ENCODE data around the gene TPP2. TPM values are rescaled to one million over a fixed set of nuclear protein-coding genes. Genes with fewer than 3 reads are reported as not detected.

The TPP2 gene
- total and polyA plus RNA-seq, 9 of the 15 experiments (the other 6 are each of a cell fraction or from before 2014, with no cell fraction given), result 18.8 to 87.7 (median 55.9) TPM

DNA sequence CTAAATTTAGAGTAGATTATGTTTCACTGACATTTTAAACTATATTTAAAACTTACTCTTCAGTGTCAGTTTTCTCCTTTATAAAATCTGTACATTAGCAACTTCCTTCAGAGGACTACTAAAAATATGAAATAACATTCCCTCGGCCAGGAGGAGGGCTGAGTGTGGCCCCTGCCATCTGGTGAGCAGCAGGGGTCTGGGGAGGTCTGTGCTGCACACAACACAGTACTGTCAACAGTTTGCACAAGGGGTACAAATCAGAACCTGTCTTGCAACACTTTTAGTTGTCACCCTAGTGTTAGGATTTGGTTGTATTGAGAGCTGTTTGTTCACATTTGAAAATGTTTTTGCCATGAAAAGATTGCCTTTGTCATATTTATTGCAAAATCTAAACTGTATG is 48.9 kb downstream of the TPP2 start (continued):
- TF ChIP-seq, protein P1, sequence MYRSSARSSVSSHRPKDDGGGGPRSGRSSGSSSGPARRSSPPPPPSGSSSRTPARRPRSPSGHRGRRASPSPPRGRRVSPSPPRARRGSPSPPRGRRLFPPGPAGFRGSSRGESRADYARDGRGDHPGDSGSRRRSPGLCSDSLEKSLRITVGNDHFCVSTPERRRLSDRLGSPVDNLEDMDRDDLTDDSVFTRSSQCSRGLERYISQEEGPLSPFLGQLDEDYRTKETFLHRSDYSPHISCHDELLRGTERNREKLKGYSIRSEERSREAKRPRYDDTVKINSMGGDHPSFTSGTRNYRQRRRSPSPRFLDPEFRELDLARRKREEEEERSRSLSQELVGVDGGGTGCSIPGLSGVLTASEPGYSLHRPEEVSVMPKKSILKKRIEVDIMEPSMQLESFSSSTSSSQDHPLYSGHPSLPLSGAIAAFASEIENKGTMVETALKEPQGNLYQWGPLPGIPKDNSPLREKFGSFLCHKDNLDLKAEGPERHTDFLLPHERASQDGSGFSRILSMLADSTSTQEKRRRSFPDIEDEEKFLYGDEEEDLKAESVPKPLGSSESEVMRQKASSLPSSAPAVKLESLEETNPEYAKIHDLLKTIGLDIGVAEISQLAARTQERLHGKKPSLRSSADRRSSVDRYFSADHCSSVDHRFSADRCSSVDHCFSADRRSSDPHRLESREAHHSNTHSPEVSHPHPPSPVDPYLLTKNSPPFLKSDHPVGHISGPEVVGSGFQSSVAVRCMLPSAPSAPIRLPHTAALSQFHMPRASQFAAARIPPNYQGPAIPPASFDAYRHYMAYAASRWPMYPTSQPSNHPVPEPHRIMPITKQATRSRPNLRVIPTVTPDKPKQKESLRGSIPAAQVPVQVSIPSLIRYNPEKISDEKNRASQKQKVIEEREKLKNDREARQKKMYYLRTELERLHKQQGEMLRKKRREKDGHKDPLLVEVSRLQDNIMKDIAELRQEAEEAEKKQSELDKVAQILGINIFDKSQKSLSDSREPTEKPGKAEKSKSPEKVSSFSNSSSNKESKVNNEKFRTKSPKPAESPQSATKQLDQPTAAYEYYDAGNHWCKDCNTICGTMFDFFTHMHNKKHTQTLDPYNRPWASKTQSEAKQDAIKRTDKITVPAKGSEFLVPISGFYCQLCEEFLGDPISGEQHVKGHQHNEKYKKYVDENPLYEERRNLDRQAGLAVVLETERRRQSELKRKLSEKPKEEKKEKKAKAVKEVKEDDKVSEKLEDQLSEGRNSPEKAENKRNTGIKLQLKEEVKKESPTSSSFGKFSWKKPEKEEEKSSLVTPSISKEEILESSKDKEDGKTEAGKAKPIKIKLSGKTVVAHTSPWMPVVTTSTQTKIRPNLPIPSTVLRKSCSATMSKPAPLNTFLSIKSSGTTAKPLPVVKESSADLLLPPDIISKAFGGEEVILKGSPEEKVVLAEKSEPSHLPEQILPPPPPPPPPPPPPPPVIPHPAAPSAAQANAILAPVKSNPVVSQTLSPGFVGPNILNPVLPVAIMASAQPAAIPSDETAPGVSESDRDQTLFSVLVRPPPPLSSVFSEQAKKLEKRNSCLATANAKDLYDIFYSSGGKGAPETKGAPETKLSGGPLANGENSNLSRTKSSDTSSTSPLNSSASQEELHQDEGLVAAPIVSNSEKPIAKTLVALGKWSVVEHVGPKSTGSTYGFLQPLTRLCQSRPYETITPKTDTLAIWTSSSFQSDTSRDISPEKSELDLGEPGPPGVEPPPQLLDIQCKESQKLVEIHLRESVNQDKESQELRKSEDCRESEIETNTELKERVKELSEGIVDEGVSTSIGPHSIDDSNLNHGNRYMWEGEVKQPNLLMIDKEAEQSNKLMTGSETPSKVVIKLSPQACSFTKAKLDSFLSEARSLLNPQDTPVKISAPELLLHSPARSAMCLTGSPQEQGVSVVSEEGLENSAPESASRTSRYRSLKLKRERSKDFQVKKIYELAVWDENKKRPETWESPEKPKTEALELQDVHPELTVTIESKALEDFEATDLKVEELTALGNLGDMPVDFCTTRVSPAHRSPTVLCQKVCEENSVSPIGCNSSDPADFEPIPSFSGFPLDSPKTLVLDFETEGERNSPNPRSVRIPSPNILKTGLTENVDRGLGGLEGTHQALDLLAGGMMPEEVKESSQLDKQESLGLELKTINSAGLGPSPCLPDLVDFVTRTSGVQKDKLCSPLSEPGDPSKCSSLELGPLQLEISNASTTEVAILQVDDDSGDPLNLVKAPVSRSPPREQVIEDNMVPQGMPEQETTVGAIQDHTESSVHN (IDR thresholded peaks at IDR 0.05; ENCODE audit: borderline replicate concordance in 1 of 2, low read depth in 1 of 2), result no peak
- TF ChIP-seq POLR2B (IDR thresholded peaks at IDR 0.05; ENCODE audit: low read depth, partially characterized antibody) (no peak), MTA3 (IDR thresholded peaks at IDR 0.05; ENCODE audit: borderline replicate concordance) (no peak), ZNF3 (CRISPR knock-in tag; IDR thresholded peaks at IDR 0.05) (no peak), PCBP2 (IDR thresholded peaks at IDR 0.05; ENCODE audit: low read depth, low read length, poor library complexity, severe bottlenecking) (no peak), NRF1 (conservative IDR thresholded peaks at IDR 0.05 in 1 of 2, IDR thresholded peaks at IDR 0.05 in 1 of 2) (no peak), HDAC1 (IDR thresholded peaks at IDR 0.05) (no peak), RB1 (IDR thresholded peaks at IDR 0.05; ENCODE audit: low read depth) (no peak), ZNF384 (IDR thresholded peaks at IDR 0.05; ENCODE audit: low read depth, low read length) (no peak), NR2C2 (CRISPR knock-in tag; IDR thresholded peaks at IDR 0.05) (no peak), NR2C2 (tag; IDR thresholded peaks at IDR 0.05) (no peak)
- TF ChIP-seq, protein P2, sequence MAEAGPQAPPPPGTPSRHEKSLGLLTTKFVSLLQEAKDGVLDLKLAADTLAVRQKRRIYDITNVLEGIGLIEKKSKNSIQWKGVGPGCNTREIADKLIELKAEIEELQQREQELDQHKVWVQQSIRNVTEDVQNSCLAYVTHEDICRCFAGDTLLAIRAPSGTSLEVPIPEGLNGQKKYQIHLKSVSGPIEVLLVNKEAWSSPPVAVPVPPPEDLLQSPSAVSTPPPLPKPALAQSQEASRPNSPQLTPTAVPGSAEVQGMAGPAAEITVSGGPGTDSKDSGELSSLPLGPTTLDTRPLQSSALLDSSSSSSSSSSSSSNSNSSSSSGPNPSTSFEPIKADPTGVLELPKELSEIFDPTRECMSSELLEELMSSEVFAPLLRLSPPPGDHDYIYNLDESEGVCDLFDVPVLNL (CRISPR knock-in tag; IDR thresholded peaks at IDR 0.05; ENCODE audit: low read depth), result no peak

Data from K562 (cell line).